Heart left ventricle (tissue), 13 donors: Measurements from ENCODE around the gene PSEN1.

Experiments used
- POLR2A ChIP-seq, 2 donors: fragments of 450-650 bp; IDR thresholded peaks; one replicate each; pipeline ENCODE4 v1.6.1; 2017; ENCODE audit warnings: antibody characterized with exemption in 2 of 2, mild to moderate bottlenecking in 2 of 2, moderate library complexity in 2 of 2
- TF ChIP-seq, protein P1 (sequence below), 12 donors: fragments of 200-600 bp; sonication (generic) in 4 of 12; IDR thresholded peaks; one replicate each; pipeline versions ENCODE4 v1.5.0 to v1.8.0; 2018 to 2022; ENCODE audit warnings: antibody characterized with exemption in 12 of 12, mild to moderate bottlenecking in 5 of 12
- donor health status: ischemic (EF 13 %, LVEDD 7.1; RV severe dilation, severe dysfunction).
- donor health status: DM: no; HTN: yes; CAD: no.
- donor health status: DM: no; HTN: no; CAD: no.
- donor health status: ischemic (EF 25% LVEDD 6.9; RV normal size, moderate dysfunction).
- donor health status: ischemic (EF 25% LVEDD 5.7; RV mildly dilated, moderate dysfunction).
- donor health status: ischemic (EF 35%, LVEDD 5.7; RV mildly dilated, moderate dysfunction).
- donor health status: nonischemic (EF 11% LVEDD 7.7; RV severe dilation, severe dysfunction).
- donor health status: DM: yes; HTN: yes; CAD: no.
- donor health status: PGD.
- donor health status: ischemic (EF 29% LVEDD 5.4; RV normal size, mild dysfunction).
- donor health status: nonischemic (EF 23%, LVEDD 6.1; RV moderate dilation, normal function).

GRCh38 chr14:73136387-73137225 is at the start of gene PSEN1:
- TF ChIP-seq, protein P1, sequence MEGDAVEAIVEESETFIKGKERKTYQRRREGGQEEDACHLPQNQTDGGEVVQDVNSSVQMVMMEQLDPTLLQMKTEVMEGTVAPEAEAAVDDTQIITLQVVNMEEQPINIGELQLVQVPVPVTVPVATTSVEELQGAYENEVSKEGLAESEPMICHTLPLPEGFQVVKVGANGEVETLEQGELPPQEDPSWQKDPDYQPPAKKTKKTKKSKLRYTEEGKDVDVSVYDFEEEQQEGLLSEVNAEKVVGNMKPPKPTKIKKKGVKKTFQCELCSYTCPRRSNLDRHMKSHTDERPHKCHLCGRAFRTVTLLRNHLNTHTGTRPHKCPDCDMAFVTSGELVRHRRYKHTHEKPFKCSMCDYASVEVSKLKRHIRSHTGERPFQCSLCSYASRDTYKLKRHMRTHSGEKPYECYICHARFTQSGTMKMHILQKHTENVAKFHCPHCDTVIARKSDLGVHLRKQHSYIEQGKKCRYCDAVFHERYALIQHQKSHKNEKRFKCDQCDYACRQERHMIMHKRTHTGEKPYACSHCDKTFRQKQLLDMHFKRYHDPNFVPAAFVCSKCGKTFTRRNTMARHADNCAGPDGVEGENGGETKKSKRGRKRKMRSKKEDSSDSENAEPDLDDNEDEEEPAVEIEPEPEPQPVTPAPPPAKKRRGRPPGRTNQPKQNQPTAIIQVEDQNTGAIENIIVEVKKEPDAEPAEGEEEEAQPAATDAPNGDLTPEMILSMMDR (IDR thresholded peaks at IDR 0.05), result no peak
- peak in 1 of 2 donors; percentile 83 for TF ChIP-seq POLR2A (IDR thresholded peaks at IDR 0.05)
